SW 1271 (cell line): ENCODE measurements around the gene MX2.

ENCODE experiments used
- DNase-seq, 2 experiments: peaks; one replicate each; lab custom pipeline; 2025; lab: John Stamatoyannopoulos, UW

The MX2 gene

GRCh38 chr21:41365377-41366107 lies 3.7 kb downstream of the MX2 start:
- no peak for DNase-seq

GRCh38 chr21:41366522-41367151 lies 4.8 kb downstream of the MX2 start:
- DNase-seq = no peak

GRCh38 chr21:41367301-41367944 lies 5.6 kb downstream of the MX2 start:
- DNase-seq = no peak

- DNase-seq = no peak
Observed at GRCh38 chr21:41367945-41368734, 6.3 kb downstream of the MX2 start.

- no peak for DNase-seq
Observed at GRCh38 chr21:41368735-41369104, 6.9 kb downstream of the MX2 start.

GRCh38 chr21:41369105-41369919 lies 7.5 kb downstream of the MX2 start:
- DNase-seq = no peak

- peak in 1 of 2 experiments; percentile 1 for DNase-seq
Observed at GRCh38 chr21:41369920-41370839, 8.4 kb downstream of the MX2 start.

GRCh38 chr21:41370840-41371684 lies 9.2 kb downstream of the MX2 start:
- DNase-seq = no peak

- no peak for DNase-seq
Observed at GRCh38 chr21:41371685-41372030, 9.8 kb downstream of the MX2 start.

GRCh38 chr21:41373253-41373652 lies 11.4 kb downstream of the MX2 start:
- DNase-seq = no peak

- no peak for DNase-seq
Observed at GRCh38 chr21:41373763-41374162, 11.9 kb downstream of the MX2 start.

GRCh38 chr21:41374177-41374712 lies 12.4 kb downstream of the MX2 start:
- DNase-seq = no peak

GRCh38 chr21:41374867-41375533 lies 13.2 kb downstream of the MX2 start:
- DNase-seq = no peak

GRCh38 chr21:41375875-41376274 lies 14.0 kb downstream of the MX2 start:
- DNase-seq = no peak

- DNase-seq = no peak
Observed at GRCh38 chr21:41377715-41378114, 15.9 kb downstream of the MX2 start.

- no peak for DNase-seq
Observed at GRCh38 chr21:41378849-41379248, 17.0 kb downstream of the MX2 start.

GRCh38 chr21:41379901-41380300 lies 18.1 kb downstream of the MX2 start:
- DNase-seq = no peak

- no peak for DNase-seq
Observed at GRCh38 chr21:41381731-41382130, 19.9 kb downstream of the MX2 start.
